SK-N-SH (cell line): ENCODE measurements around the gene RBM38. TPM values are rescaled to one million over a fixed set of nuclear protein-coding genes. Genes with fewer than 3 reads are reported as not detected.

Experiments
- CTCF ChIA-PET: fragments of 300-600, 350-600 bp; formaldehyde crosslinking; extraction: SDS; loops from one replicate; lab custom pipeline; 2021; lab: Yijun Ruan, JAX
- POLR2A ChIA-PET: fragments of 350-600 bp; sonication (Branson Sonifier 250); formaldehyde crosslinking; extraction: SDS; loops from one replicate; lab custom pipeline; 2020; ENCODE audit warnings: antibody characterized with exemption, inconsistent platforms; lab: Yijun Ruan, JAX
- DNase-seq: peaks from one replicate; pipeline ENCODE4 v3.0.0; 2012
- H2AFZ ChIP-seq: fragments of 200-600 bp; sonication (generic); 2 replicates; pipeline ENCODE4 v1.8.1; 2016; ENCODE audit warnings: antibody characterized with exemption, mild to moderate bottlenecking, low read depth
- H3F3A ChIP-seq: fragments of 200-600 bp; sonication (generic); replicated peaks from 2 replicates; pipeline ENCODE3; 2016; ENCODE audit warnings: antibody characterized with exemption, mild to moderate bottlenecking; ENCODE audit not compliant: insufficient read depth
- H3K27ac ChIP-seq, 2 experiments: fragments of 200-500 bp in 1 of 2; fragments of 200-600 bp in 1 of 2; sonication (Bioruptor generic) in 1 of 2; sonication (generic), shearing (Covaris generic) in 1 of 2; 2 replicates each; pipeline versions ENCODE4 v1.5.1 to v1.6.1; 2014 to 2016; ENCODE audit warnings: low read depth in 2 of 2, inconsistent platforms in 1 of 2, low read length in 1 of 2, mild to moderate bottlenecking in 1 of 2, mixed read lengths in 1 of 2
- H3K27me3 ChIP-seq: fragments of 200-600 bp; sonication (generic), shearing (Covaris generic); 2 replicates; pipeline ENCODE4 v1.6.1; 2016; ENCODE audit warnings: mixed run types; ENCODE audit not compliant: insufficient read depth
- H3K36me3 ChIP-seq, 2 experiments: fragments of 200-500 bp in 1 of 2; fragments of 200-600 bp in 1 of 2; sonication (Bioruptor generic) in 1 of 2; sonication (generic) in 1 of 2; replicated peaks in 1 of 2; 2 replicates each; pipeline versions ENCODE3 to v1.5.1; 2014 to 2016; ENCODE audit warnings: low read length in 1 of 2, mild to moderate bottlenecking in 1 of 2; ENCODE audit not compliant: insufficient read depth in 2 of 2, control insufficient read depth in 1 of 2
- H3K4me1 ChIP-seq, 2 experiments: fragments of 200-500 bp in 1 of 2; fragments of 200-600 bp in 1 of 2; sonication (Bioruptor generic) in 1 of 2; sonication (generic), shearing (Covaris generic) in 1 of 2; 2 replicates each; pipeline versions ENCODE4 v1.5.1 to v1.6.1; 2014 to 2016; ENCODE audit warnings: low read depth in 1 of 2, low read length in 1 of 2, mixed run types in 1 of 2; ENCODE audit not compliant: insufficient read depth in 2 of 2, control insufficient read depth in 1 of 2
- H3K4me2 ChIP-seq: fragments of 200-600 bp; sonication (generic), shearing (Covaris generic); 2 replicates; pipeline ENCODE4 v1.6.1; 2017; ENCODE audit warnings: mixed run types
- H3K4me3 ChIP-seq, 2 experiments: fragments of 200-500 bp in 1 of 2; fragments of 200-600 bp in 1 of 2; sonication (Bioruptor generic) in 1 of 2; sonication (generic), shearing (Covaris generic) in 1 of 2; 2 replicates each; pipeline versions ENCODE4 v1.5.1 to v1.8.1; 2014 to 2016; ENCODE audit warnings: low read depth in 2 of 2, inconsistent platforms in 1 of 2, low read length in 1 of 2, mild to moderate bottlenecking in 1 of 2, mixed read lengths in 1 of 2, moderate library complexity in 1 of 2
- H3K79me2 ChIP-seq: fragments of 200-600 bp; sonication (generic); 2 replicates; pipeline ENCODE4 v1.8.1; 2017; ENCODE audit warnings: mild to moderate bottlenecking; ENCODE audit not compliant: insufficient read depth
- H3K9ac ChIP-seq: fragments of 200-600 bp; sonication (generic); 2 replicates; pipeline ENCODE4 v1.6.1; 2017; ENCODE audit warnings: mixed run types
- H3K9me2 ChIP-seq: fragments of 200-600 bp; sonication (generic); 2 replicates; pipeline ENCODE4 v1.6.1; 2017; ENCODE audit warnings: mixed run types
- H3K9me3 ChIP-seq: fragments of 200-600 bp; sonication (generic); 2 replicates; pipeline ENCODE4 v1.6.1; 2017; ENCODE audit warnings: mixed run types, mild to moderate bottlenecking, moderate library complexity
- H4K20me1 ChIP-seq: fragments of 200-600 bp; sonication (generic); 2 replicates; pipeline ENCODE4 v1.6.1; 2017; ENCODE audit warnings: mild to moderate bottlenecking, mixed run types; ENCODE audit not compliant: insufficient read depth
- CTCF ChIP-seq: fragments of 200-600 bp; sonication (generic); IDR thresholded peaks from 2 replicates; pipeline ENCODE4 v1.6.1; 2017; ENCODE audit warnings: antibody characterized with exemption, mild to moderate bottlenecking, moderate library complexity
- ELF1 ChIP-seq: IDR thresholded peaks from 2 replicates; pipeline ENCODE4 v1.4.0; 2012
- EZH2phosphoT487 ChIP-seq: fragments of 200-600 bp; sonication (generic); IDR thresholded peaks from 2 replicates; pipeline ENCODE4 v1.6.1; 2017; ENCODE audit warnings: low read depth, mixed run types, mild to moderate bottlenecking, antibody characterized with exemption, moderate library complexity, borderline replicate concordance
- FOSL2 ChIP-seq: IDR thresholded peaks from 2 replicates; pipeline ENCODE4 v1.4.0; 2012; ENCODE audit warnings: low read depth, mild to moderate bottlenecking, moderate library complexity, borderline replicate concordance
- IRF3 ChIP-seq: fragments of 150-350 bp; IDR thresholded peaks from 2 replicates; pipeline ENCODE4 v1.6.1; 2016; ENCODE audit warnings: mild to moderate bottlenecking, low read depth, low read length
- JUND ChIP-seq: IDR thresholded peaks from 2 replicates; pipeline ENCODE4 v1.4.0; 2012
- MAX ChIP-seq: IDR thresholded peaks from 2 replicates; pipeline ENCODE4 v1.4.0; 2012; ENCODE audit warnings: low read depth
- MEF2A ChIP-seq: IDR thresholded peaks from 2 replicates; pipeline ENCODE4 v1.4.0; 2012; ENCODE audit warnings: low read depth, borderline replicate concordance
- NRF1 ChIP-seq: IDR thresholded peaks from 2 replicates; pipeline ENCODE4 v1.6.1; 2012; ENCODE audit warnings: low read depth, mild to moderate bottlenecking, low read length
- PBX3 ChIP-seq: IDR thresholded peaks from 2 replicates; pipeline ENCODE4; 2012
- RCOR1 ChIP-seq: fragments of 150-350 bp; IDR thresholded peaks from 2 replicates; pipeline ENCODE4 v1.6.1; 2017; ENCODE audit warnings: antibody characterized with exemption, low read length
- RXRA ChIP-seq: IDR thresholded peaks from 2 replicates; pipeline ENCODE4 v1.4.0; 2012; ENCODE audit warnings: low read depth, mild to moderate bottlenecking, borderline replicate concordance
- SIN3A ChIP-seq: IDR thresholded peaks from 2 replicates; pipeline ENCODE4 v1.6.1; 2012; ENCODE audit warnings: low read depth, mild to moderate bottlenecking, low read length, moderate library complexity, borderline replicate concordance
- TCF12 ChIP-seq: IDR thresholded peaks from 2 replicates; pipeline ENCODE4 v1.4.0; 2012
- USF1 ChIP-seq: IDR thresholded peaks from 2 replicates; pipeline ENCODE4 v1.4.0; 2012; ENCODE audit warnings: low read depth, borderline replicate concordance
- ZBTB33 ChIP-seq: IDR thresholded peaks from 2 replicates; pipeline ENCODE4 v1.4.0; 2012; ENCODE audit warnings: low read depth, borderline replicate concordance
- WGBS: methylation state at CpG from one replicate; pipeline ENCODE4 v1.1.6; 2017; ENCODE audit warnings: low lambda C conversion rate; 5-methylcytosine and 5-hydroxymethylcytosine counted together
- polyA plus RNA-seq, 3 experiments: library from polyadenylated mRNA; depleted of rRNA; stranded (reverse); fragments of >200 nt; gene quantifications; 2 replicates each; pipeline ENCODE4 v1.2.3, GENCODE V29; 2012

Gene RBM38
- polyA plus RNA-seq, 1 of the 3 experiments (the other 2 are of a cell fraction): 11.5 TPM

GRCh38 chr20:57374931-57375651 lies 16.1 kb upstream of the RBM38 start (continued):
- no peak for TF ChIP-seq IRF3
- no peak for TF ChIP-seq TCF12
- no peak for TF ChIP-seq SIN3A
- no peak for TF ChIP-seq JUND
- TF ChIP-seq RCOR1: no peak
- no peak for TF ChIP-seq CTCF
- TF ChIP-seq USF1: no peak
- no peak for TF ChIP-seq NRF1
- no peak for TF ChIP-seq MEF2A
- no peak for TF ChIP-seq RXRA

GRCh38 chr20:57375652-57376230 lies 15.5 kb upstream of the RBM38 start:
- H3K27me3 ChIP-seq: no peaks in the 10 kb centered on the region
- H4K20me1 ChIP-seq: no peaks in the 10 kb centered on the region
- H3F3A ChIP-seq: no peaks in the 10 kb centered on the region
- 97% methylated on average over 10 of the region's 10 CpGs for WGBS
- CTCF ChIA-PET: interaction anchor here (0.7 to 3.5 kb wide), 5 partner anchors 118 to 126 kb away, joined by 3 to 19 read pairs (median 4); no protein-coding TSS in a partner anchor
- peaks cover 20 to 90% of the 10 kb centered on the region in 2 experiments for H3K36me3 ChIP-seq
- POLR2A ChIA-PET: no interaction called here
- H3K79me2 ChIP-seq: no peaks in the 10 kb centered on the region
- no peak overlapping the region for H3K4me3 ChIP-seq
- H3K27ac ChIP-seq: no peak overlapping the region
- H2AFZ ChIP-seq: no peak overlapping the region
- no peak for DNase-seq
- H3K4me2 ChIP-seq: no peak overlapping the region
- H3K9me2 ChIP-seq: no peaks in the 10 kb centered on the region
- no peaks in the 10 kb centered on the region for H3K9me3 ChIP-seq
- H3K9ac ChIP-seq: no peak overlapping the region
- no peak for TF ChIP-seq RCOR1
- TF ChIP-seq FOSL2: no peak
- TF ChIP-seq PBX3: no peak
- no peak for TF ChIP-seq EZH2phosphoT487
- TF ChIP-seq ELF1: no peak
- no peak for TF ChIP-seq ZBTB33
- TF ChIP-seq JUND: no peak
- no peak for TF ChIP-seq SIN3A
- no peak for TF ChIP-seq MAX
- H3K4me1 ChIP-seq: no peaks in the 10 kb centered on the region
